PC-9 (cell line): ENCODE measurements around the gene CROT. TPM values are rescaled to one million over a fixed set of nuclear protein-coding genes. Genes with fewer than 3 reads are reported as not detected.

ENCODE experiments used
- BruUV-seq: library from RNA; stranded (reverse); fragments of 400-500 nt; replicated peaks from 2 replicates; lab custom pipeline; 2021; lab: Mats Ljungman, UMichigan
- CTCF ChIA-PET: fragments of 300-600 bp; sonication (Branson Sonifier 250); formaldehyde crosslinking; loops from one replicate; lab custom pipeline; 2022; ENCODE audit warnings: antibody characterized with exemption; lab: Charles Lee
- POLR2A ChIA-PET: fragments of 300-600 bp; sonication (Branson Sonifier 250); formaldehyde crosslinking; loops from one replicate; lab custom pipeline; 2022; ENCODE audit warnings: antibody characterized with exemption; ENCODE audit not compliant: unreplicated experiment; lab: Charles Lee
- DNase-seq, 2 experiments: peaks; one replicate each; pipeline versions ENCODE4 v3.0.0 to v3.0.0-alpha.2; 2015 to 2022; ENCODE audit warnings: mixed read lengths in 1 of 2
- H2AFZ ChIP-seq: fragments of 200-600 bp; sonication (generic); 2 replicates; pipeline ENCODE4 v1.8.1; 2017; ENCODE audit warnings: antibody characterized with exemption
- H3F3A ChIP-seq: fragments of 200-600 bp; sonication (generic); 2 replicates; pipeline ENCODE4 v1.8.1; 2017; ENCODE audit warnings: antibody characterized with exemption, mild to moderate bottlenecking, low read depth; ENCODE audit not compliant: insufficient read depth
- H3K27ac ChIP-seq: fragments of 200-600 bp; sonication (generic); 2 replicates; pipeline ENCODE4 v1.6.1; 2016; ENCODE audit warnings: mixed run types
- H3K27me3 ChIP-seq: fragments of 200-600 bp; sonication (generic); 2 replicates; pipeline ENCODE4 v1.6.1; 2016; ENCODE audit warnings: low read depth, mixed run types; ENCODE audit not compliant: insufficient read depth
- H3K36me3 ChIP-seq: fragments of 200-600 bp; sonication (generic); 2 replicates; pipeline ENCODE4 v1.6.1; 2016; ENCODE audit warnings: low read depth, mixed run types
- H3K4me1 ChIP-seq: fragments of 200-600 bp; sonication (generic); replicated peaks from 2 replicates; pipeline ENCODE4 v1.6.1; 2016; ENCODE audit warnings: mixed run types; ENCODE audit not compliant: insufficient read depth
- H3K4me2 ChIP-seq: fragments of 200-600 bp; sonication (generic); 2 replicates; pipeline ENCODE4 v1.6.1; 2017; ENCODE audit warnings: mixed run types
- H3K4me3 ChIP-seq: fragments of 200-600 bp; sonication (generic); 2 replicates; pipeline ENCODE4 v1.6.1; 2016; ENCODE audit warnings: mixed run types
- H3K79me2 ChIP-seq: fragments of 200-600 bp; sonication (generic); 2 replicates; pipeline ENCODE4 v1.6.1; 2017; ENCODE audit warnings: low read depth, mixed run types
- H3K9me2 ChIP-seq: fragments of 200-600 bp; sonication (generic); 2 replicates; pipeline ENCODE4 v1.8.1; 2017; ENCODE audit warnings: mild to moderate bottlenecking; ENCODE audit not compliant: insufficient read depth
- H3K9me3 ChIP-seq: fragments of 200-600 bp; sonication (generic); 2 replicates; pipeline ENCODE4 v1.8.1; 2016; ENCODE audit warnings: low read depth; ENCODE audit not compliant: insufficient read depth
- H4K20me1 ChIP-seq: fragments of 200-600 bp; sonication (generic); 2 replicates; pipeline ENCODE4 v1.8.1; 2017; ENCODE audit not compliant: insufficient read depth
- CTCF ChIP-seq: fragments of 200-600 bp; sonication (generic); conservative IDR thresholded peaks from 2 replicates; pipeline ENCODE4 v1.6.1; 2017; ENCODE audit warnings: mixed run types, antibody characterized with exemption, mild to moderate bottlenecking, moderate library complexity
- EZH2 ChIP-seq: fragments of 200-600 bp; sonication (generic); IDR thresholded peaks from 2 replicates; pipeline ENCODE4 v1.8.0; 2017; ENCODE audit warnings: antibody characterized with exemption, low read depth
- intact Hi-C: fragments of 100-400 bp; cut with micrococcal nuclease; formaldehyde crosslinking; loops from one replicate; pipeline ENCODE4 v1.10.0; 2022; ENCODE audit not compliant: unreplicated experiment
- total RNA-seq: library from RNA; stranded (reverse); gene quantifications from 2 replicates; pipeline ENCODE4 v1.2.3, GENCODE V29; 2021

Gene CROT
- total RNA-seq, 1 experiment from 2014 or later = 15.2 TPM

- no peak overlapping the region for H2AFZ ChIP-seq
- no peak overlapping the region for H3K4me2 ChIP-seq
- no peaks in the 10 kb centered on the region for H4K20me1 ChIP-seq
- ChIA-PET CTCF (no interaction called here), POLR2A (no interaction called here)
- H3K36me3 ChIP-seq = no peaks in the 10 kb centered on the region
- H3F3A ChIP-seq = no peaks in the 10 kb centered on the region
- H3K9me2 ChIP-seq = 0 out of 2 replicates have a peak, but pooled peaks cover 3% of the 10 kb centered on the region
- H3K4me1 ChIP-seq = peaks cover 5% of the 10 kb centered on the region; the same call in 1 of the 2 replicates
- intact Hi-C loops = no loop called here
- H3K27me3 ChIP-seq = no peaks in the 10 kb centered on the region
- no peak overlapping the region for H3K4me3 ChIP-seq
- no TSS peak for BruUV-seq
- no peak overlapping the region for H3K27ac ChIP-seq
- DNase-seq = no peak
- no peaks in the 10 kb centered on the region for H3K9me3 ChIP-seq
- no peaks in the 10 kb centered on the region for H3K79me2 ChIP-seq
- TF ChIP-seq CTCF (no peak), EZH2 (no peak)
These were observed 6.0 kb upstream of the CROT start for GRCh38 chr7:87339373-87339897.

GRCh38 chr7:87341441-87341840 is 4.0 kb upstream of the CROT start:
- BruUV-seq = no TSS peak
- Histone ChIP-seq H3K4me2 (no peak overlapping the region), H3F3A (no peaks in the 10 kb centered on the region), H3K4me1 (peaks cover 16% of the 10 kb centered on the region), H3K27me3 (no peaks in the 10 kb centered on the region), H3K36me3 (no peaks in the 10 kb centered on the region), H3K9me3 (no peaks in the 10 kb centered on the region), H3K9me2 (0 out of 2 replicates have a peak, but pooled peaks cover 3% of the 10 kb centered on the region), H3K79me2 (no peaks in the 10 kb centered on the region), H2AFZ (no peak overlapping the region), H4K20me1 (no peaks in the 10 kb centered on the region), H3K4me3 (no peak overlapping the region), H3K27ac (no peak overlapping the region)
- POLR2A ChIA-PET = no interaction called here
- no peak for DNase-seq
- CTCF ChIA-PET = no interaction called here
- TF ChIP-seq EZH2 (no peak), CTCF (no peak)
- intact Hi-C loops = no loop called here

- H3K9me3 ChIP-seq = no peaks in the 10 kb centered on the region
- H3K4me1 ChIP-seq = peaks cover 17% of the 10 kb centered on the region
- CTCF ChIA-PET = no interaction called here
- POLR2A ChIA-PET = no interaction called here
- H3K27ac ChIP-seq = no peak overlapping the region
- no peaks in the 10 kb centered on the region for H3K27me3 ChIP-seq
- BruUV-seq = no TSS peak
- H3K4me3 ChIP-seq = no peak overlapping the region
- no peaks in the 10 kb centered on the region for H3K36me3 ChIP-seq
- no peaks in the 10 kb centered on the region for H4K20me1 ChIP-seq
- H2AFZ ChIP-seq = no peak overlapping the region
- no peak overlapping the region for H3K4me2 ChIP-seq
- DNase-seq = no peak
- TF ChIP-seq EZH2 = no peak
- no peak for TF ChIP-seq CTCF
- no peaks in the 10 kb centered on the region for H3F3A ChIP-seq
- H3K79me2 ChIP-seq = no peaks in the 10 kb centered on the region
- 0 out of 2 replicates have a peak, but pooled peaks cover 3% of the 10 kb centered on the region for H3K9me2 ChIP-seq
- intact Hi-C loops = no loop called here
These were observed 3.2 kb upstream of the CROT start for GRCh38 chr7:87342231-87342630.
